ENCODE measurements around the gene GOLT1A. TPM values are rescaled to one million over a fixed set of nuclear protein-coding genes. Genes with fewer than 3 reads are reported as not detected.
A peak's percentile ranks its signal among the peaks of the same experiment; 100 is the strongest.

Gene GOLT1A
- total and polyA plus RNA-seq, 10 of the 15 experiments (the other 5 are each of a cell fraction or from before 2014, with no cell fraction given), result 0.09 to 0.46 TPM; not detected in 8

DNA sequence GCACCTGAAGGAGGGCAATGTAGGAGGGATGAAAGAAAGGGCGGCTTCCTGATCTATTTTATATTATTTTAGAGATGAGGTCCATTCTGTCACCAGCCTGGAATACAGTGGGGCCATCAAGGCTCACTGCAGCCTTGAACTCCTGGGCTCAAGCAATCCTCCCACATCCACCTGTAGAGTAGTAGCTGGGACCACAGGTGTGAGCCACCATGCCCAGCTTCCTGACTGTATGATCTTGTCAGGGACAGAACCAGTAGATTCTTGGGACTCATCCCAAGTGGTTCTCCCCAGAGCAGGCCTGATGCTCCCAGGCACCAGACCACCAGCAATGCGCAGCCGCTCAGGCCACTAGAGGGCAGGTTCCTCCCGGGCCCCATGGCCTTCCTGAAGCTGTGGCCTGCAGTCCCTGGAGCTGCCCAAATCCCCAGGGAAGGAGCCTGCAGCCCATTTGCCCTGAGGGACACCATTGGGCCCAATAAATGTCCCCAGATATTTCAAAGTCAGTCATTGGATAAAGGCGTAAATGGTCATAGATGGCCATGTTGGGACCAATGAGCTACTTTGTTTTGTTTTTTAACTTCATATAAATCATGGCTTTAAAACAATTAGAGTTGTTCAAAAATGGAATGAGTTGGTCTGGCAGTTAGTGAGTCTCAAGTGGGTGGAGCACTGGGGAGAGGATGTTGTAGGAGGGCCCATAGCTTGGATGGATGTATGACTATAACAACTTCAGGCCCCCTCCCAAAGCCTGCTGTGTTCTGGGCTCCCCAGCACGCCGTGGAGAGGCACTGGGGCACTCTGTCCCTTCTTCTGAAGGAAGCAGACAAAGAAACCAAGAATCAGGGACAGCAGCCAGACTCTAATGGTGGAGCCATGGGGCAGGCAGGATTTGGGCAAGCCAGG is 44.7 kb upstream of the GOLT1A start (continued):
- TF ChIP-seq RAD21 (IDR thresholded peaks at IDR 0.05; ENCODE audit: insufficient read depth, low read depth, low read length) (peak; percentile 45), CREM (IDR thresholded peaks at IDR 0.05; ENCODE audit: low read depth) (no peak), BHLHE40 (IDR thresholded peaks at IDR 0.05; ENCODE audit: borderline replicate concordance in 1 of 2, low read depth in 2 of 2, low read length in 1 of 2) (no peak), BCL11A (IDR thresholded peaks at IDR 0.05; ENCODE audit: low read depth, low read length) (no peak), ZNF622 (IDR thresholded peaks at IDR 0.05) (no peak), HDGF (IDR thresholded peaks at IDR 0.05) (no peak), WRNIP1 (IDR thresholded peaks at IDR 0.05; ENCODE audit: borderline replicate concordance, low read depth, low read length) (no peak), POLR2AphosphoS2 (IDR thresholded peaks at IDR 0.05; ENCODE audit: low read depth, low read length) (no peak), MEF2B (IDR thresholded peaks at IDR 0.05; ENCODE audit: partially characterized antibody, poor library complexity, severe bottlenecking) (peak; percentile 15), SIX5 (IDR thresholded peaks at IDR 0.05; ENCODE audit: low read depth, low read length, severe bottlenecking) (no peak), SMC3 (IDR thresholded peaks at IDR 0.05; ENCODE audit: borderline replicate concordance, low read length) (peak; percentile 39; the same call in 1 of the 2 replicates), CBFB (IDR thresholded peaks at IDR 0.05; ENCODE audit: low read depth) (no peak)
- TF ChIP-seq, protein P1, sequence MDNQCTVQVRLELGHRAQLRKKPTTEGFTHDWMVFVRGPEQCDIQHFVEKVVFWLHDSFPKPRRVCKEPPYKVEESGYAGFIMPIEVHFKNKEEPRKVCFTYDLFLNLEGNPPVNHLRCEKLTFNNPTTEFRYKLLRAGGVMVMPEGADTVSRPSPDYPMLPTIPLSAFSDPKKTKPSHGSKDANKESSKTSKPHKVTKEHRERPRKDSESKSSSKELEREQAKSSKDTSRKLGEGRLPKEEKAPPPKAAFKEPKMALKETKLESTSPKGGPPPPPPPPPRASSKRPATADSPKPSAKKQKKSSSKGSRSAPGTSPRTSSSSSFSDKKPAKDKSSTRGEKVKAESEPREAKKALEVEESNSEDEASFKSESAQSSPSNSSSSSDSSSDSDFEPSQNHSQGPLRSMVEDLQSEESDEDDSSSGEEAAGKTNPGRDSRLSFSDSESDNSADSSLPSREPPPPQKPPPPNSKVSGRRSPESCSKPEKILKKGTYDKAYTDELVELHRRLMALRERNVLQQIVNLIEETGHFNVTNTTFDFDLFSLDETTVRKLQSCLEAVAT (IDR thresholded peaks at IDR 0.05), result no peak
